H1 (cell line): ENCODE results near the gene PTPN7. TPM values are rescaled to one million over a fixed set of nuclear protein-coding genes. Genes with fewer than 3 reads are reported as not detected.

Experiments used
- CTCF ChIA-PET: fragments of 300-600 bp; sonication (Branson Sonifier 250); formaldehyde crosslinking; loops from one replicate; lab custom pipeline; 2021; ENCODE audit not compliant: partially characterized antibody; lab: Charles Lee
- POLR2A ChIA-PET: fragments of 300-600 bp; sonication (Branson Sonifier 250); formaldehyde crosslinking; loops from one replicate; lab custom pipeline; 2021; ENCODE audit warnings: inconsistent platforms; ENCODE audit not compliant: partially characterized antibody; lab: Charles Lee
- DNase-seq, 2 experiments: peaks; one replicate each; pipeline versions ENCODE4 v3.0.0 to v3.0.0-alpha.2; 2010 to 2022; ENCODE audit warnings: low spot score in 2 of 2, low read depth in 1 of 2, mixed read lengths in 1 of 2
- FAIRE-seq: peaks from 2 replicates; lab custom pipeline; 2011; peaks lifted over from hg19 to GRCh38; lab: Jason Lieb, UNC
- H2AFZ ChIP-seq: 2 replicates; pipeline ENCODE4 v1.8.1; 2012; ENCODE audit warnings: low read length, inconsistent platforms
- H2AK5ac ChIP-seq: 2 replicates; pipeline ENCODE4 v1.6.1; 2013; ENCODE audit warnings: low read depth, low read length
- H2BK120ac ChIP-seq: replicated peaks from 2 replicates; pipeline ENCODE3; 2013; ENCODE audit warnings: low read depth, low read length, inconsistent platforms
- H2BK12ac ChIP-seq: 2 replicates; pipeline ENCODE4 v1.6.1; 2013; ENCODE audit warnings: low read depth, low read length
- H2BK15ac ChIP-seq: 2 replicates; pipeline ENCODE4 v1.6.1; 2013; ENCODE audit warnings: low read length
- H2BK20ac ChIP-seq: 2 replicates; pipeline ENCODE4 v1.6.1; 2013; ENCODE audit warnings: low read length
- H2BK5ac ChIP-seq: 2 replicates; pipeline ENCODE4 v1.6.1; 2013; ENCODE audit warnings: low read depth, low read length
- H3K14ac ChIP-seq: 2 replicates; pipeline ENCODE4 v1.6.1; 2013; ENCODE audit warnings: inconsistent platforms; ENCODE audit not compliant: insufficient read length
- H3K18ac ChIP-seq: 2 replicates; pipeline ENCODE4 v1.6.1; 2013; ENCODE audit warnings: low read length; ENCODE audit errors: extremely low read depth
- H3K23ac ChIP-seq: 2 replicates; pipeline ENCODE4 v1.6.1; 2013; ENCODE audit warnings: inconsistent platforms; ENCODE audit not compliant: insufficient read length
- H3K23me2 ChIP-seq: 2 replicates; pipeline ENCODE4 v1.6.1; 2013; ENCODE audit warnings: low read depth, low read length
- H3K27ac ChIP-seq: 2 replicates; pipeline ENCODE4 v1.6.1; 2011; ENCODE audit warnings: low read depth, low read length, inconsistent platforms
- H3K27me3 ChIP-seq, 4 experiments: replicated peaks in 1 of 4; 1 replicate in 1 of 4; 2 replicates in 3 of 4; pipeline versions ENCODE4 v1.6.1 to v1.8.1; 2011 to 2013; ENCODE audit warnings: low read length in 3 of 4, mild to moderate bottlenecking in 3 of 4, inconsistent platforms in 2 of 4, mixed read lengths in 2 of 4, moderate library complexity in 1 of 4; ENCODE audit not compliant: control insufficient read depth in 3 of 4, insufficient read depth in 3 of 4; ENCODE audit errors: extremely low read depth in 1 of 4
- H3K36me3 ChIP-seq, 4 experiments: 2 replicates each; pipeline versions ENCODE4 v1.6.1 to v1.8.1; 2011 to 2013; ENCODE audit warnings: mild to moderate bottlenecking in 4 of 4, low read length in 3 of 4, moderate library complexity in 2 of 4, control low read depth in 1 of 4, inconsistent platforms in 1 of 4; ENCODE audit not compliant: insufficient read depth in 4 of 4, control insufficient read depth in 2 of 4
- H3K4ac ChIP-seq: replicated peaks from 2 replicates; pipeline ENCODE3; 2013; ENCODE audit warnings: low read length, low read depth, mixed read lengths, inconsistent platforms; ENCODE audit not compliant: insufficient read length
- H3K4me1 ChIP-seq, 4 experiments: replicated peaks in 1 of 4; 1 replicate in 1 of 4; 2 replicates in 3 of 4; pipeline versions ENCODE4 v1.6.1 to v1.8.1; 2011 to 2013; ENCODE audit warnings: low read length in 3 of 4, inconsistent platforms in 2 of 4, mixed read lengths in 1 of 4; ENCODE audit not compliant: insufficient read depth in 4 of 4, control insufficient read depth in 3 of 4
- H3K4me2 ChIP-seq, 2 experiments: 2 replicates each; pipeline versions ENCODE4 v1.6.1 to v1.8.1; 2011 to 2013; ENCODE audit warnings: low read depth in 2 of 2, low read length in 2 of 2, control low read depth in 1 of 2, inconsistent platforms in 1 of 2, mild to moderate bottlenecking in 1 of 2; ENCODE audit not compliant: insufficient read depth in 1 of 2
- H3K4me3 ChIP-seq, 4 experiments: fragments of 200-600, 300-600 bp in 1 of 4; sonication (generic), shearing (Covaris generic), sonication (Bioruptor Twin) in 1 of 4; 2 replicates each; pipeline versions ENCODE4 v1.5.1 to v1.8.1; 2011 to 2016; ENCODE audit warnings: low read length in 4 of 4, low read depth in 3 of 4, control low read depth in 2 of 4, inconsistent platforms in 2 of 4, mild to moderate bottlenecking in 2 of 4, mixed read lengths in 1 of 4, moderate library complexity in 1 of 4; ENCODE audit not compliant: insufficient read depth in 2 of 4; ENCODE audit errors: extremely low read depth in 1 of 4
- H3K56ac ChIP-seq: replicated peaks from 2 replicates; pipeline ENCODE3; 2013; ENCODE audit warnings: low read depth, mild to moderate bottlenecking, mixed read lengths, low read length, inconsistent platforms; ENCODE audit not compliant: insufficient read length
- H3K79me1 ChIP-seq: 2 replicates; pipeline ENCODE4 v1.6.1; 2013; ENCODE audit warnings: low read depth, low read length, control low read depth
- H3K79me2 ChIP-seq, 2 experiments: 2 replicates each; pipeline versions ENCODE4 v1.6.1 to v1.8.1; 2012 to 2013; ENCODE audit warnings: low read length in 2 of 2, mild to moderate bottlenecking in 2 of 2, inconsistent platforms in 1 of 2; ENCODE audit not compliant: insufficient read depth in 2 of 2, control insufficient read depth in 1 of 2
- H3K9ac ChIP-seq, 4 experiments: replicated peaks in 1 of 4; 1 replicate in 1 of 4; 2 replicates in 3 of 4; pipeline versions ENCODE4 v1.6.1 to v1.8.1; 2011 to 2013; ENCODE audit warnings: low read depth in 3 of 4, low read length in 3 of 4, control low read depth in 2 of 4, mild to moderate bottlenecking in 2 of 4, moderate library complexity in 2 of 4, inconsistent platforms in 1 of 4; ENCODE audit errors: extremely low read depth in 1 of 4
- H3K9me3 ChIP-seq, 2 experiments: 2 replicates each; pipeline versions ENCODE4 v1.6.1 to v1.8.1; 2012 to 2013; ENCODE audit warnings: mild to moderate bottlenecking in 2 of 2, moderate library complexity in 2 of 2, control low read depth in 1 of 2, inconsistent platforms in 1 of 2, low read depth in 1 of 2, low read length in 1 of 2, mixed read lengths in 1 of 2; ENCODE audit not compliant: insufficient read depth in 2 of 2
- H4K20me1 ChIP-seq, 2 experiments: replicated peaks in 1 of 2; 2 replicates each; pipeline versions ENCODE3 to v1.8.1; 2011 to 2013; ENCODE audit warnings: inconsistent platforms in 2 of 2, low read length in 2 of 2, mild to moderate bottlenecking in 1 of 2; ENCODE audit not compliant: insufficient read depth in 2 of 2, control insufficient read depth in 1 of 2
- H4K5ac ChIP-seq: 2 replicates; pipeline ENCODE4 v1.6.1; 2013; ENCODE audit warnings: low read length, low read depth, mixed read lengths, inconsistent platforms; ENCODE audit not compliant: insufficient read length
- H4K8ac ChIP-seq: 2 replicates; pipeline ENCODE4 v1.8.0; 2013; ENCODE audit warnings: mild to moderate bottlenecking, moderate library complexity, low read length, inconsistent platforms; ENCODE audit not compliant: insufficient read depth; ENCODE audit errors: extremely low read depth
- H4K91ac ChIP-seq: replicated peaks from 2 replicates; pipeline ENCODE3; 2013; ENCODE audit warnings: low read length, mixed read lengths, inconsistent platforms; ENCODE audit not compliant: insufficient read length
- BCL11A ChIP-seq, 2 experiments: IDR thresholded peaks; one replicate each; pipeline ENCODE4 v1.6.1; 2011; ENCODE audit warnings: low read depth in 2 of 2, low read length in 2 of 2, mild to moderate bottlenecking in 2 of 2
- BRCA1 ChIP-seq: IDR thresholded peaks from 2 replicates; pipeline ENCODE4 v1.6.1; 2012; ENCODE audit warnings: low read depth, low read length, improper control_type of control experiment
- EZH2 ChIP-seq: fragments of 200-600 bp; sonication (generic); IDR thresholded peaks from 2 replicates; pipeline ENCODE4 v1.7.1; 2012; ENCODE audit warnings: low read depth, mild to moderate bottlenecking, moderate library complexity, low read length, inconsistent platforms; ENCODE audit not compliant: severe bottlenecking
- GABPA ChIP-seq: IDR thresholded peaks from 2 replicates; pipeline ENCODE4 v1.6.1; 2011; ENCODE audit warnings: mild to moderate bottlenecking, low read length, moderate library complexity, borderline replicate concordance; ENCODE audit not compliant: insufficient read depth
- SIX5 ChIP-seq: IDR thresholded peaks from 2 replicates; pipeline ENCODE4 v1.6.1; 2011; ENCODE audit warnings: mild to moderate bottlenecking, low read depth, low read length
- SP2 ChIP-seq: IDR thresholded peaks from 2 replicates; pipeline ENCODE4 v1.6.1; 2012; ENCODE audit warnings: mild to moderate bottlenecking, low read length, inconsistent platforms
- TEAD4 ChIP-seq: IDR thresholded peaks from 2 replicates; pipeline ENCODE4 v1.6.1; 2012; ENCODE audit warnings: low read depth, low read length, inconsistent platforms, mixed read lengths
- WGBS, 2 experiments: shearing (Covaris generic) in 1 of 2; methylation state at CpG; one replicate each; pipeline versions ENCODE4 v1.1.6 to v1.1.7; 2013 to 2015; ENCODE audit warnings: low lambda C conversion rate in 2 of 2, mixed read lengths in 2 of 2, inconsistent platforms in 1 of 2, low coverage in 1 of 2, missing lambda C conversion rate in 1 of 2; ENCODE audit not compliant: insufficient replicate concordance in 2 of 2, insufficient coverage in 1 of 2, insufficient read length in 1 of 2; ENCODE audit errors: extremely low coverage in 1 of 2, missing lambda C conversion rate in 1 of 2; 5-methylcytosine and 5-hydroxymethylcytosine counted together
- polyA plus RNA-seq, 7 experiments: library from polyadenylated mRNA; depleted of rRNA in 3 of 7; stranded (reverse) in 5 of 7; unstranded in 2 of 7; fragments of >200 nt in 5 of 7; fragments of 200-250 nt in 2 of 7; gene quantifications; 1 replicate in 5 of 7; 2 replicates in 1 of 7; 4 replicates in 1 of 7; pipeline versions ENCODE4 v1.2.1 to v1.2.3, GENCODE V29; 2011 to 2013; ENCODE audit warnings: missing spikeins in 2 of 7, mixed read lengths in 2 of 7
- total RNA-seq: library from RNA; stranded (reverse); fragmentation: NEBNext Ultra II Directional; extraction: Animal tissue kit (Norgen Biotek cat#: 25700); gene quantifications from 2 replicates; pipeline ENCODE4 v1.2.1, GENCODE V29; 2021

PTPN7 gene
- total and polyA plus RNA-seq, 2 of the 8 experiments (the other 6 are each of a cell fraction or from before 2014, with no cell fraction given), result 0.20 TPM; not detected in 1

DNA sequence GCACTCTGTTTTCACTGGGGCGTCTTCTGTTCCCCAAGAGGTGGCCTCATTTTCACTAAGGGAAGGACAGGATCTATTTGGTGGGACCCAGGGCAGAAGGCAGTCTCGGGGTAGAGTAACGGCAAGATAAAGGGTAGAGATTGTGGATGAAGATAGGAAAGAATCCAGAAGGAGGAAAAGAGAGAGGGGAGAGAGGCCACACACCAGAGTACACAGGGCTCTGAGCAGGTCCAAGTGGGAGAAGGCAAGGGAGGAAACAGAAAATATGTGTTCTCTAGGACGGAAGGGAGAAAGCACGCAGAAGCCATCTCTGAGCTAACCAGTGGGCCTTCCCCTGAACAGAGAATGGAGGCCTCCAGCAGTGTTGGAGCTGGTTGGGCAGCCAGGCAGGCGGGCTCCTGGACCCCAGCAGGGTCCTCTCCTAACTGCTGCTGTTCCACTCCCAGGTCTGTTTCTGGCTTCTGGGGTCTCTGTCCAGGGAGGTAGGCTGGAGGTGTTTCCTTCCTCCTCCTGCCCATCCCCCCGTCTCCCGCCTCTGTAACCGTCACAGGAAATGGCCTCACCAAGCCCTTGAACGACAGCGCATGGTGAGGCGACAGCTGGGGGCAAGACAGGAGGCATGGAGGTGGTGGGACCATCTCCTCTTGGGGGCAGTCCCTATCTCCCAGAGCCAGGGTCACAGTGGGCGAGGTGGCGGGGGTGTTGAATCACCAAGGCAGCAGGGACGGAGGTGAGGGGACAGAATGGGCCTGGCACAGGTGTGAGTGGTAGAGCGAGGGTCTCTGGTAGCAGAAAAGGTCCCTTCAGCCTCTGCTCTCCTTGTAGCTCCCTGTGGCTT, 649 bp downstream of the PTPN7 start:
- Histone ChIP-seq H4K20me1 (no peaks in the 10 kb centered on the region), H3K4me2 (no peak overlapping the region), H3K4me1 (peaks cover 2 to 29% (median 11%) of the 10 kb centered on the region in 4 experiments), H2BK15ac (peak overlapping the region; percentile 92), H3K23me2 (no peaks in the 10 kb centered on the region), H3K79me2 (no peaks in the 10 kb centered on the region), H3K79me1 (no peaks in the 10 kb centered on the region), H3K27me3 (no peaks in the 10 kb centered on the region), H2AK5ac (0 out of 2 replicates have a peak overlapping the region, but pooled peaks have one; percentile 34), H2BK20ac (peak overlapping the region; percentile 72; the same call in 1 of the 2 replicates), H3K9me3 (no peaks in the 10 kb centered on the region; a peak in 1 of 4 replicates), H3K9ac (no peak overlapping the region), H3K18ac (peak overlapping the region; percentile 78), H3K27ac (no peak overlapping the region), H3K4me3 (no peak overlapping the region), H2BK5ac (peak overlapping the region; percentile 68; the same call in 1 of the 2 replicates), H4K91ac (peak overlapping the region; percentile 4), H2BK12ac (peak overlapping the region; percentile 92; the same call in 1 of the 2 replicates), H3K56ac (no peak overlapping the region), H2AFZ (0 out of 2 replicates have a peak overlapping the region, but pooled peaks have one; percentile 34), H3K4ac (no peak overlapping the region), H3K36me3 (no peaks in the 10 kb centered on the region), H3K23ac (no peak overlapping the region), H4K8ac (no peak overlapping the region), H2BK120ac (no peak overlapping the region), H3K14ac (no peak overlapping the region), H4K5ac (no peak overlapping the region)
- 92% methylated on average over 16 of the region's 16 CpGs; no CpG with 5 or more reads in 1 of the 2 experiments for WGBS, 2 experiments
- FAIRE-seq (no peak), DNase-seq (no peak)
- CTCF ChIA-PET, result interaction anchor here (0.6 to 2.7 kb wide), 12 partner anchors 12 to 1544 kb away, joined by 3 to 10 read pairs (median 3); partner anchors contain the start of gene LGR6
- TF ChIP-seq TEAD4 (no peak), SIX5 (no peak), BRCA1 (no peak), SP2 (no peak), EZH2 (no peak), BCL11A (IDR thresholded peaks at IDR 0.05; ENCODE audit: low read depth in 2 of 2, low read length in 2 of 2) (no peak), GABPA (no peak)
- POLR2A ChIA-PET, result interaction anchor here (0.6 kb wide), 1 partner anchor 15 kb away, joined by 3 read pairs; no protein-coding TSS in a partner anchor
